Esophagus muscularis mucosa (tissue), 4 donors: ENCODE results near the gene ANKRD36B.
"Not testable (repeated sequence)": the region's sequence is repeated elsewhere in the genome, so short reads cannot be mapped to it uniquely, and the experiment has no call there.

ENCODE experiments used
- CTCF ChIP-seq, 3 experiments: fragments of 200-600 bp in 2 of 3; fragments of 450-650 bp in 1 of 3; sonication (generic) in 2 of 3; IDR thresholded peaks; one replicate each; pipeline ENCODE4 v1.5.1; 2017 to 2019; ENCODE audit warnings: antibody characterized with exemption in 3 of 3, mild to moderate bottlenecking in 2 of 3, moderate library complexity in 1 of 3
- EP300 ChIP-seq: sonication (generic); formaldehyde crosslinking; IDR thresholded peaks from one replicate; pipeline ENCODE4 v1.6.1; 2017; ENCODE audit warnings: antibody characterized with exemption
- POLR2AphosphoS5 ChIP-seq, 2 donors: sonication (generic); formaldehyde crosslinking; IDR thresholded peaks; one replicate each; pipeline ENCODE4 v1.6.1; 2017; ENCODE audit warnings: antibody characterized with exemption in 2 of 2

GRCh38 chr2:97593520-97593919 lies 3.8 kb upstream of the ANKRD36B start:
- TF ChIP-seq POLR2AphosphoS5 (IDR thresholded peaks at IDR 0.05); CTCF (IDR thresholded peaks at IDR 0.05); EP300: not testable (repeated sequence)
